HepG2 (cell line): ENCODE measurements around the gene MCF2L. TPM values are rescaled to one million over a fixed set of nuclear protein-coding genes. Genes with fewer than 3 reads are reported as not detected.

Experiments used
- AGO1 ChIP-seq: fragments of 200-400 bp; formaldehyde crosslinking; IDR thresholded peaks from 2 replicates; pipeline ENCODE4 v1.6.1; 2017; ENCODE audit warnings: mild to moderate bottlenecking, low read depth, low read length, moderate library complexity; ENCODE audit not compliant: poor library complexity, severe bottlenecking
- FOXP4 ChIP-seq: sonication (generic); formaldehyde crosslinking; IDR thresholded peaks from 2 replicates; pipeline ENCODE4 v1.4.0; 2020; ENCODE audit warnings: missing genetic modification reagents
- MAZ ChIP-seq, 2 experiments: sonication (generic) in 1 of 2; formaldehyde crosslinking in 1 of 2; IDR thresholded peaks; 2 replicates each; pipeline versions ENCODE4 v1.5.0 to v1.6.1; 2012 to 2020; ENCODE audit warnings: low read depth in 2 of 2, mild to moderate bottlenecking in 2 of 2, borderline replicate concordance in 1 of 2, improper control_type of control experiment in 1 of 2, low read length in 1 of 2, missing genetic modification reagents in 1 of 2, moderate library complexity in 1 of 2
- RCOR2 ChIP-seq: IDR thresholded peaks from 2 replicates; pipeline ENCODE4 v1.6.1; 2016; ENCODE audit warnings: missing biosample characterization, missing genetic modification reagents
- ZNF691 ChIP-seq: sonication (generic); formaldehyde crosslinking; IDR thresholded peaks from 2 replicates; pipeline ENCODE4 v1.4.0; 2020; ENCODE audit warnings: missing genetic modification reagents, low read depth, mild to moderate bottlenecking, borderline replicate concordance
- ZNF724P ChIP-seq: sonication (generic); formaldehyde crosslinking; IDR thresholded peaks from 2 replicates; pipeline ENCODE4 v1.8.0; 2022; ENCODE audit warnings: missing genetic modification reagents, borderline replicate concordance
- polyA plus RNA-seq, 8 experiments: library from polyadenylated mRNA; depleted of rRNA in 3 of 8; stranded (reverse) in 7 of 8; unstranded in 1 of 8; fragments of >200 nt; fragmentation: Illumina TruSeq in 4 of 8; extraction: Trizol in 4 of 8; gene quantifications; 2 replicates each; pipeline versions ENCODE4 v1.2.1 to v1.2.3, GENCODE V29; 2011 to 2016; ENCODE audit warnings: low read depth in 4 of 8, missing spikeins in 1 of 8, mixed read lengths in 1 of 8; ENCODE audit not compliant: insufficient read depth in 1 of 8
- total RNA-seq, 5 experiments: library from RNA; depleted of rRNA; stranded (reverse); fragments of >200 nt; fragmentation: Illumina TruSeq; extraction: Trizol; gene quantifications; 2 replicates each; pipeline ENCODE4 v1.2.3, GENCODE V29; 2016; ENCODE audit warnings: low read depth in 1 of 5
- TF ChIP-seq, protein P1 (sequence below): sonication (generic); formaldehyde crosslinking; IDR thresholded peaks from 2 replicates; pipeline ENCODE4 v1.5.0; 2020; ENCODE audit warnings: mild to moderate bottlenecking, missing genetic modification reagents
- TF ChIP-seq, protein P2 (sequence below): IDR thresholded peaks from 2 replicates; pipeline ENCODE4 v1.6.1; 2016; ENCODE audit warnings: missing biosample characterization, missing genetic modification reagents, low read depth
- TF ChIP-seq, protein P3 (sequence below): sonication (generic); formaldehyde crosslinking; IDR thresholded peaks from 2 replicates; pipeline ENCODE4 v1.9.0; 2021; ENCODE audit warnings: mild to moderate bottlenecking, missing genetic modification reagents
- TF ChIP-seq, protein P4 (sequence below): sonication (generic); formaldehyde crosslinking; conservative IDR thresholded peaks from 2 replicates; pipeline ENCODE4 v1.8.0; 2022; ENCODE audit warnings: mild to moderate bottlenecking, moderate library complexity, missing genetic modification reagents

Gene MCF2L
- total and polyA plus RNA-seq, 2 of the 13 experiments (the other 11 are each of a cell fraction or from before 2014, with no cell fraction given) = 19.4 to 28.4 TPM

DNA sequence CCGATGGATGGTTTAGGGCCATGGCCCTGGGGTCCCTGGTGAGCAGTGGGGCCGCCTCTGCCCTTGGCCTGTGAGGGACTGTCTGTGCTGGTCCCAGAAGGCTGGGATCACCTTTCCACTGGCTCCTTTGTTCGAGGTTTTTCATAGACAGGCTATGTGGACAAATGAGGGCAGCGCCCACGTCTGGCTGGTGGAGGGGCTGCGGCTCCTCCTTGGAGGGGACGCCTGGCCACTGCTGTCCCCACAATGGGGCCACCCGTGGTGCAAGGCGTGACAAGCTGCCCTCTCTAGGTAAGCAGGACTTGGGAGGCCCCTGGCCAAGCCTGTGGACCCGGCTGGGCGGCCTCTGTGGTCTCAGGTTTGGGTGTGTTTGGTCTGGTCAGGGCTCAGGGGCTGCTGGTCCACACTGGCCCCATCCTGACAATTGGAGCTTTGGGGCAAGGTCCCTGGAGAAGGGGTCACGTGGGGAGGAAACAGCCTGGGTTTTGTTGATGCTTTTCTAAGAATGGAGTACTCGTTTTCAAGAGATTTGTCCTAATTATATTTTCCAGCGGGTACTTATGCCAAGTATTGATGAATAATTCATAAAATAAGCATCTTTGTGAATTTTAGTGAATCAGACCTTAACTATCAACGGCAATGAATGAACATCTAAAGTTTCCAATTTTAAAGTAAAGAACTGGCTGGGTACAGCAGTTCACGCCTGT is 33.3 kb downstream of the MCF2L start (continued):
- TF ChIP-seq, protein P1, sequence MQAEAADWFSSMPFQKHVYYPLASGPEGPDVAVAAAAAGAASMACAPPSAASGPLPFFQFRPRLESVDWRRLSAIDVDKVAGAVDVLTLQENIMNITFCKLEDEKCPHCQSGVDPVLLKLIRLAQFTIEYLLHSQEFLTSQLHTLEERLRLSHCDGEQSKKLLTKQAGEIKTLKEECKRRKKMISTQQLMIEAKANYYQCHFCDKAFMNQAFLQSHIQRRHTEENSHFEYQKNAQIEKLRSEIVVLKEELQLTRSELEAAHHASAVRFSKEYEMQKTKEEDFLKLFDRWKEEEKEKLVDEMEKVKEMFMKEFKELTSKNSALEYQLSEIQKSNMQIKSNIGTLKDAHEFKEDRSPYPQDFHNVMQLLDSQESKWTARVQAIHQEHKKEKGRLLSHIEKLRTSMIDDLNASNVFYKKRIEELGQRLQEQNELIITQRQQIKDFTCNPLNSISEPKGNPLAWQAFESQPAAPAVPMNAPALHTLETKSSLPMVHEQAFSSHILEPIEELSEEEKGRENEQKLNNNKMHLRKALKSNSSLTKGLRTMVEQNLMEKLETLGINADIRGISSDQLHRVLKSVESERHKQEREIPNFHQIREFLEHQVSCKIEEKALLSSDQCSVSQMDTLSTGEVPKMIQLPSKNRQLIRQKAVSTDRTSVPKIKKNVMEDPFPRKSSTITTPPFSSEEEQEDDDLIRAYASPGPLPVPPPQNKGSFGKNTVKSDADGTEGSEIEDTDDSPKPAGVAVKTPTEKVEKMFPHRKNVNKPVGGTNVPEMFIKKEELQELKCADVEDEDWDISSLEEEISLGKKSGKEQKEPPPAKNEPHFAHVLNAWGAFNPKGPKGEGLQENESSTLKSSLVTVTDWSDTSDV (CRISPR knock-in tag) = 0 out of 2 replicates have a peak, but pooled peaks have one; percentile 43
- TF ChIP-seq FOXP4 (CRISPR knock-in tag) (no peak; the same call in 1 of the 2 replicates), MAZ (IDR thresholded peaks at IDR 0.05; ENCODE audit: borderline replicate concordance, low read depth, low read length) (no peak), MAZ (CRISPR knock-in tag; IDR thresholded peaks at IDR 0.05; ENCODE audit: low read depth) (peak; percentile 41; the same call in 1 of the 2 replicates), RCOR2 (CRISPR knock-in tag) (no peak), ZNF691 (no peak; the same call in 1 of the 2 replicates), AGO1 (no peak), ZNF724P (no peak)
- TF ChIP-seq, protein P2, sequence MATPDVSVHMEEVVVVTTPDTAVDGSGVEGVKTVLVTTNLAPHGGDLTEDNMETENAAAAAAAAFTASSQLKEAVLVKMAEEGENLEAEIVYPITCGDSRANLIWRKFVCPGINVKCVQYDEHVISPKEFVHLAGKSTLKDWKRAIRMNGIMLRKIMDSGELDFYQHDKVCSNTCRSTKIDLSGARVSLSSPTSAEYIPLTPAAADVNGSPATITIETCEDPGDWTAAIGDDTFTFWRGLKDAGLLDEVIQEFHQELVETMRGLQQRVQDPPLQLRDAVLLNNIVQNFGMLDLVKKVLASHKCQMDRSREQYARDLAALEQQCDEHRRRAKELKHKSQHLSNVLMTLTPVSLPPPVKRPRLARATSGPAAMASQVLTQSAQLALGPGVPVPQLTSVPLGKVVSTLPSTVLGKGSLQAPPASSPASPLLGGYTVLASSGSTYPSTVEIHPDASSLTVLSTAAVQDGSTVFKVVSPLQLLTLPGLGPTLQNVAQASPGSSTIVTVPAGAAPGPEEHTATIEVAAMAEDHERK (CRISPR knock-in tag) = no peak
- TF ChIP-seq, protein P3, sequence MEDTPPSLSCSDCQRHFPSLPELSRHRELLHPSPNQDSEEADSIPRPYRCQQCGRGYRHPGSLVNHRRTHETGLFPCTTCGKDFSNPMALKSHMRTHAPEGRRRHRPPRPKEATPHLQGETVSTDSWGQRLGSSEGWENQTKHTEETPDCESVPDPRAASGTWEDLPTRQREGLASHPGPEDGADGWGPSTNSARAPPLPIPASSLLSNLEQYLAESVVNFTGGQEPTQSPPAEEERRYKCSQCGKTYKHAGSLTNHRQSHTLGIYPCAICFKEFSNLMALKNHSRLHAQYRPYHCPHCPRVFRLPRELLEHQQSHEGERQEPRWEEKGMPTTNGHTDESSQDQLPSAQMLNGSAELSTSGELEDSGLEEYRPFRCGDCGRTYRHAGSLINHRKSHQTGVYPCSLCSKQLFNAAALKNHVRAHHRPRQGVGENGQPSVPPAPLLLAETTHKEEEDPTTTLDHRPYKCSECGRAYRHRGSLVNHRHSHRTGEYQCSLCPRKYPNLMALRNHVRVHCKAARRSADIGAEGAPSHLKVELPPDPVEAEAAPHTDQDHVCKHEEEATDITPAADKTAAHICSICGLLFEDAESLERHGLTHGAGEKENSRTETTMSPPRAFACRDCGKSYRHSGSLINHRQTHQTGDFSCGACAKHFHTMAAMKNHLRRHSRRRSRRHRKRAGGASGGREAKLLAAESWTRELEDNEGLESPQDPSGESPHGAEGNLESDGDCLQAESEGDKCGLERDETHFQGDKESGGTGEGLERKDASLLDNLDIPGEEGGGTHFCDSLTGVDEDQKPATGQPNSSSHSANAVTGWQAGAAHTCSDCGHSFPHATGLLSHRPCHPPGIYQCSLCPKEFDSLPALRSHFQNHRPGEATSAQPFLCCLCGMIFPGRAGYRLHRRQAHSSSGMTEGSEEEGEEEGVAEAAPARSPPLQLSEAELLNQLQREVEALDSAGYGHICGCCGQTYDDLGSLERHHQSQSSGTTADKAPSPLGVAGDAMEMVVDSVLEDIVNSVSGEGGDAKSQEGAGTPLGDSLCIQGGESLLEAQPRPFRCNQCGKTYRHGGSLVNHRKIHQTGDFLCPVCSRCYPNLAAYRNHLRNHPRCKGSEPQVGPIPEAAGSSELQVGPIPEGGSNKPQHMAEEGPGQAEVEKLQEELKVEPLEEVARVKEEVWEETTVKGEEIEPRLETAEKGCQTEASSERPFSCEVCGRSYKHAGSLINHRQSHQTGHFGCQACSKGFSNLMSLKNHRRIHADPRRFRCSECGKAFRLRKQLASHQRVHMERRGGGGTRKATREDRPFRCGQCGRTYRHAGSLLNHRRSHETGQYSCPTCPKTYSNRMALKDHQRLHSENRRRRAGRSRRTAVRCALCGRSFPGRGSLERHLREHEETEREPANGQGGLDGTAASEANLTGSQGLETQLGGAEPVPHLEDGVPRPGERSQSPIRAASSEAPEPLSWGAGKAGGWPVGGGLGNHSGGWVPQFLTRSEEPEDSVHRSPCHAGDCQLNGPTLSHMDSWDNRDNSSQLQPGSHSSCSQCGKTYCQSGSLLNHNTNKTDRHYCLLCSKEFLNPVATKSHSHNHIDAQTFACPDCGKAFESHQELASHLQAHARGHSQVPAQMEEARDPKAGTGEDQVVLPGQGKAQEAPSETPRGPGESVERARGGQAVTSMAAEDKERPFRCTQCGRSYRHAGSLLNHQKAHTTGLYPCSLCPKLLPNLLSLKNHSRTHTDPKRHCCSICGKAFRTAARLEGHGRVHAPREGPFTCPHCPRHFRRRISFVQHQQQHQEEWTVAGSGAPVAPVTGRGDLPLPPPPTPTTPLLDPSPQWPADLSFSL = no peak
- TF ChIP-seq, protein P4, sequence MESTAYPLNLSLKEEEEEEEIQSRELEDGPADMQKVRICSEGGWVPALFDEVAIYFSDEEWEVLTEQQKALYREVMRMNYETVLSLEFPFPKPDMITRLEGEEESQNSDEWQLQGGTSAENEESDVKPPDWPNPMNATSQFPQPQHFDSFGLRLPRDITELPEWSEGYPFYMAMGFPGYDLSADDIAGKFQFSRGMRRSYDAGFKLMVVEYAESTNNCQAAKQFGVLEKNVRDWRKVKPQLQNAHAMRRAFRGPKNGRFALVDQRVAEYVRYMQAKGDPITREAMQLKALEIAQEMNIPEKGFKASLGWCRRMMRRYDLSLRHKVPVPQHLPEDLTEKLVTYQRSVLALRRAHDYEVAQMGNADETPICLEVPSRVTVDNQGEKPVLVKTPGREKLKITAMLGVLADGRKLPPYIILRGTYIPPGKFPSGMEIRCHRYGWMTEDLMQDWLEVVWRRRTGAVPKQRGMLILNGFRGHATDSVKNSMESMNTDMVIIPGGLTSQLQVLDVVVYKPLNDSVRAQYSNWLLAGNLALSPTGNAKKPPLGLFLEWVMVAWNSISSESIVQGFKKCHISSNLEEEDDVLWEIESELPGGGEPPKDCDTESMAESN = peak; percentile 63; the same call in 1 of the 2 replicates
